ENCODE data around the gene TEN1. TPM values are rescaled to one million over a fixed set of nuclear protein-coding genes. Genes with fewer than 3 reads are reported as not detected.
A peak's percentile ranks its signal among the peaks of the same experiment; 100 is the strongest.

The TEN1 gene, protein sequence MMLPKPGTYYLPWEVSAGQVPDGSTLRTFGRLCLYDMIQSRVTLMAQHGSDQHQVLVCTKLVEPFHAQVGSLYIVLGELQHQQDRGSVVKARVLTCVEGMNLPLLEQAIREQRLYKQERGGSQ
- 17.1 to 22.2 TPM (median 21.8 TPM) in 3 replicates for total RNA-seq
- long read RNA-seq, transcript TEN1-201 (4 exons, 994 nt) = major isoform, 27 of 27 reads
- long read RNA-seq, partial matches to known transcripts = 0 of 27 reads
- long read RNA-seq, other reads (novel, unspliced or antisense) = 0 of 27 reads

DNA sequence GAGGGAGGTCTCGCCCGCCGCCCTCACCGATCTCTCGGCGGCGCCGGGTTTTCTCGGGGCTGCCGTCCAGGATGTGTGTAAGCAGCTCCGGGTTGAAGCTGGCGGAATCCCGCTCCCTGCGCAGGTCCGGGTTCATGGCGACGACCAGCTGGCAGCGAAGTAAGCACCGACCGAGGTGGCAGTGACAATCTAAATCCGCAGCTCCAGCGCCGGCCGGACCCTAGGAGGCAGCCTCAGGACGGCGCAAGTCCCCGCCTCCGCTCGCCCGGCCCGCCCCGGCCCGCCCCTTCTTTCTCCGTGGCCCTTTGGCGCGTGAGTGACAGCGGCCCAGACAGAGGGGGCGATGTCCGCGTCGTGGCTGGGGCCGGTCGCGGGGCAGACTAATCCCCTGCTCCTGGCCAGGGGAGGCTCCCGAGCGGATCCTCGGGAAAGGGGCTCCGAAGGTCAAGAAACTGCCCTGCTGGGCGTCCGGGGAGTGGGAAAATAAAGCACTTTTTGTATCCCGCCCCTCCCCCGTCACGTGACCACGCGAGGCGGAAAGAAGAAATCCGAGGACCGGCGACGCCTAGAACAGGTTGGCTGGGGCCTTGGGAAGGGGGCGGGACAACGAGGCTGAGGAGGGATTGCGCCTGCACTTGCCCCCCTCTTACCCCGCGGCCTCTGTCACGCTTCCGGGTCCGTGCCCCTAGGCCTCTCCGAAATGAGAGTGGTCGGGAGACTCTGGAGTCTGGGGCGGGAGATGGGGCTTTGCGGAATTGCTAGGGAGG lies at the start of gene TEN1, which contains the start of gene ACOX1:
TEN1 (plus strand) TSS at position 303 of the 767 bp plus-strand sequence. CDS start 6,953 bp downstream, outside the sequence.
ACOX1 (minus strand) TSS at position 229 of the 767 bp plus-strand sequence; CDS start at position 136, 93 bp downstream.
- peak; percentile 97 for DNase-seq (ENCODE audit: low spot score)
- TF ChIP-seq, protein P1, sequence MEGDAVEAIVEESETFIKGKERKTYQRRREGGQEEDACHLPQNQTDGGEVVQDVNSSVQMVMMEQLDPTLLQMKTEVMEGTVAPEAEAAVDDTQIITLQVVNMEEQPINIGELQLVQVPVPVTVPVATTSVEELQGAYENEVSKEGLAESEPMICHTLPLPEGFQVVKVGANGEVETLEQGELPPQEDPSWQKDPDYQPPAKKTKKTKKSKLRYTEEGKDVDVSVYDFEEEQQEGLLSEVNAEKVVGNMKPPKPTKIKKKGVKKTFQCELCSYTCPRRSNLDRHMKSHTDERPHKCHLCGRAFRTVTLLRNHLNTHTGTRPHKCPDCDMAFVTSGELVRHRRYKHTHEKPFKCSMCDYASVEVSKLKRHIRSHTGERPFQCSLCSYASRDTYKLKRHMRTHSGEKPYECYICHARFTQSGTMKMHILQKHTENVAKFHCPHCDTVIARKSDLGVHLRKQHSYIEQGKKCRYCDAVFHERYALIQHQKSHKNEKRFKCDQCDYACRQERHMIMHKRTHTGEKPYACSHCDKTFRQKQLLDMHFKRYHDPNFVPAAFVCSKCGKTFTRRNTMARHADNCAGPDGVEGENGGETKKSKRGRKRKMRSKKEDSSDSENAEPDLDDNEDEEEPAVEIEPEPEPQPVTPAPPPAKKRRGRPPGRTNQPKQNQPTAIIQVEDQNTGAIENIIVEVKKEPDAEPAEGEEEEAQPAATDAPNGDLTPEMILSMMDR (IDR thresholded peaks at IDR 0.05) = peak; percentile 72
- H3K27ac Mint-ChIP-seq (ENCODE audit: unreplicated experiment) = peak within 1 kb of the TSS; percentile 98
- H3K36me3 Mint-ChIP-seq (ENCODE audit: low read depth) = peaks cover 7% of the 10 kb centered on the region
- peak within 1 kb of the TSS; percentile 84 for H3K4me3 Mint-ChIP-seq (ENCODE audit: unreplicated experiment)
- H3K4me1 Mint-ChIP-seq (ENCODE audit: low read depth) = peaks cover 74% of the 10 kb centered on the region
- no peaks in the 10 kb centered on the region for H3K27me3 Mint-ChIP-seq (ENCODE audit: low read depth)
- H3K9me3 Mint-ChIP-seq (ENCODE audit: low read depth) = no peaks in the 10 kb centered on the region

DNA sequence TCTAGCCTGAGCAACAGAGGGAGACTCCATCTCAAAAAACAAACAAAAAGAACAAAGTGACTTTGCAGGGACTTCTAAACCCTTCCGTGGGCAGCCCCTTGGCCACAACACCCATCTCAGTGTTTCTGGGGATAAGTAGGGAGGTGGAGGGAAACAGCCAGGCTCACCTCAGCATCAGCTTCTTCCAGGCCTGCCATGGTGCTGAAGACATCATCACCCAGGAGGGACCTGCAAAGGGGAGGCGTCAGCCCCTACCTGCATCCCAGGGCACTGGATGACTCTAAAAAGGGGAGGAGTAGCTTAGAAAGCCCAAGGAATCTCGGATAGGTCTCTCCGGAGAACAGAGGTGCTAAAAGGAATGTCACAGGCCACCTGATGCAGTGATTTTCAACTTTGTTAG lies 48.0 kb upstream of the TEN1 start:
- H3K27me3 Mint-ChIP-seq (ENCODE audit: low read depth) = no peaks in the 10 kb centered on the region
- H3K4me1 Mint-ChIP-seq (ENCODE audit: low read depth) = no peaks in the 10 kb centered on the region
- no peak for DNase-seq (ENCODE audit: low spot score)
- peaks cover 5% of the 10 kb centered on the region for H3K36me3 Mint-ChIP-seq (ENCODE audit: low read depth)
- no peak overlapping the region for H3K4me3 Mint-ChIP-seq (ENCODE audit: unreplicated experiment)
- H3K27ac Mint-ChIP-seq (ENCODE audit: unreplicated experiment) = no peak overlapping the region
- H3K9me3 Mint-ChIP-seq (ENCODE audit: low read depth) = no peaks in the 10 kb centered on the region
- TF ChIP-seq, protein P1 (IDR thresholded peaks at IDR 0.05) = no peak

DNA sequence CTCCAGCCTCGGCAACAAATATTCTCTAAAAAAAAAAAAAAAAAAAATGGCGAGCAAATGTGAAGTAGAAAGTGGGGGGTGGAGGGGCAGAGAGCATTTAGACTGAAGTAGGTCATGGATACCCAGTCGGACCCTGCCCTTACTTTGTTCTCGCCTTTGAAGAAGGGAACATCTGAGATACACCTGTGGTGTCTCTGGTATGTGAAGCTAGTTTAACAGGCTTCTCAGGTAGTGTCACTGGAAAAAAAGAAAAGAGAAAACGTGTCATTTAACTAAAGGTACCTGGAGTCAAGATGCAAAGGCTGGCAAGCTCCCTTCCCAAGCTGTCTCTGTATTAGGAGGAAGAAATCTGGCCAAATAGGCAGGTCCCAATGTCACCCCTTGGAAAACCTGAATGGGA lies 46.2 kb upstream of the TEN1 start:
- Mint-ChIP-seq H3K27ac (ENCODE audit: unreplicated experiment) (no peak overlapping the region), H3K4me3 (ENCODE audit: unreplicated experiment) (no peak overlapping the region), H3K36me3 (ENCODE audit: low read depth) (peaks cover 3% of the 10 kb centered on the region)

DNA sequence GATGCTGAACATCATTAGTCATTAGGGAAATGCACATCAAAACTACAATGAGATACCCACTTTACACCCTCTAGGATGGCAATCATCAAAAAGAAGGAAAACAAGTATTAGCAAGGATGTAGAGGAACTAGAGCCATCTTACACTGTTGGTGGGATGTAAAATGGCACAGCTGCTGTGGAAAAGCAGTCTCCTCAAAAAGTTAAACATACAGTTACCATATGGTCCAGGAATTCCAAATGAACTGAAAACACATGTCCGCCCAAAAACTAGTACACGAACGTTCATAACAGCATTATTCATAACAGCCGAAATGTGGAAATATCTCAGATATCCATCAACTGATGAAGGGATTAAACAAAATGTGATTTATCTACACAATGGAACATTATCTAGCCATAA lies 45.2 kb upstream of the TEN1 start:
- H3K9me3 Mint-ChIP-seq (ENCODE audit: low read depth) = no peaks in the 10 kb centered on the region
- H3K4me1 Mint-ChIP-seq (ENCODE audit: low read depth) = no peaks in the 10 kb centered on the region
- H3K27me3 Mint-ChIP-seq (ENCODE audit: low read depth) = no peaks in the 10 kb centered on the region
- no peak overlapping the region for H3K4me3 Mint-ChIP-seq (ENCODE audit: unreplicated experiment)
- H3K27ac Mint-ChIP-seq (ENCODE audit: unreplicated experiment) = no peak overlapping the region
- no peak for DNase-seq (ENCODE audit: low spot score)
- TF ChIP-seq, protein P1 (IDR thresholded peaks at IDR 0.05) = no peak
- H3K36me3 Mint-ChIP-seq (ENCODE audit: low read depth) = no peaks in the 10 kb centered on the region

More for the DNA sequence above, 46.2 kb upstream of the TEN1 start:
- Mint-ChIP-seq H3K9me3 (ENCODE audit: low read depth) (no peaks in the 10 kb centered on the region), H3K4me1 (ENCODE audit: low read depth) (no peaks in the 10 kb centered on the region), H3K27me3 (ENCODE audit: low read depth) (no peaks in the 10 kb centered on the region)
- no peak for DNase-seq (ENCODE audit: low spot score)
- TF ChIP-seq, protein P1 (IDR thresholded peaks at IDR 0.05) = no peak

DNA sequence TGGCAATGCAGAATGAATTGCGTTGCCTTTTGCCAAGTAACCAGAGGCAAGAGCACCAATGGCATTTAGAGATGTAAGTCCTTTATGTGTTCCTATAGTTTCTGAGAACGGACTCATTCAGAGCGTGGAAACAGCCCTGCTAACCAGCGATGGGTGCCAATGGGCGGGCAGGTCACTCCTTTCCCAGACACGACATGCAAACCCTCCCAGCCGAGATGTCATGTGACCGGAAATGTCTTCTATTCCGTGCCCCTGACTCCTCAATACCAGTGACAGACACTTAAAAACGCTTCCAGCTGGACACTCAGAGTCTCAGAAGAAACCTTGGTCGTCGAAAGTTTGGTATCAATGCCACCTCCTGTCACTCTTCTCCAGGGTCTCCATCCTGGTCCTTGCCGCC lies 41.4 kb upstream of the TEN1 start:
- TF ChIP-seq, protein P1 (IDR thresholded peaks at IDR 0.05) = no peak
- Mint-ChIP-seq H3K27me3 (ENCODE audit: low read depth) (no peaks in the 10 kb centered on the region), H3K9me3 (ENCODE audit: low read depth) (no peaks in the 10 kb centered on the region), H3K36me3 (ENCODE audit: low read depth) (no peaks in the 10 kb centered on the region), H3K4me3 (ENCODE audit: unreplicated experiment) (no peak overlapping the region), H3K4me1 (ENCODE audit: low read depth) (peaks cover 16% of the 10 kb centered on the region), H3K27ac (ENCODE audit: unreplicated experiment) (no peak overlapping the region)
- DNase-seq (ENCODE audit: low spot score) = peak; percentile 49
